ENCODE results near the gene MOCOS.

DNA sequence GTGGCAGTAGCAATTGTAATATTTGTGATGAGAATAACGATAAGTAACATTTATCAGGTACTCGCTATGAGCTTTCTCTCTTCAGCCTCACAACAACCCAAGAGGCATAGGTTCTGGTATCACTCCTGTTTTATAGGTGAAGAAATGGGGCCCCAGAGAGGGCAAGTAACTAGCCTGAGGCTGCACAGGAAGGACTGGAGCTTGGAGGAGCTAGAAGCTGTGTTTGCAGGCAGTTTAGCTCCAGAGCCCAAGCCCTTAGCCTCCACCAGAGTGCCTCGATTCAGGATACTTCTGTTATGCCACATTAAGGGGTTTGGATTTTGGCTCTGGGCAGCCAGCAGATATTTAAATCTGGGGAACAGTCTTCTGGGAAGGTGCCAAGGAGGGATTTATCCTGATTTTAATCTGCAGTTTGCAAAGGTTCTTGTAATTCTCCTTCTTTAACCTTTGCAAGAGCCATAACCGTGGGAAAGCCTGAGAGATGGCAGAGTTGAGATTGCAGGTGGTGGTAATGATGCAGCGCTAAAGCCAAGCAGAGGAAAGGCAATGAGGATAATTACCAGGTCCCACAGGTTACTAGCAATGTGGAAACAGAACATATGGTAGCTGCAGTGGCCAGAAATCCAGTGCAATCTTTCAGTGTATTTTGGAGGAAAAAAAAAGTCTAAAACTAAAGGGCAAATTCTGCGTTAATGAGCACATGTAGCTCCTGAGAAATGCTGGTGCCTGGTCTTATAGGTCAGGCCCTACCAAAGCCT, 9.1 kb downstream of the MOCOS start:
- TF ChIP-seq, protein P1, sequence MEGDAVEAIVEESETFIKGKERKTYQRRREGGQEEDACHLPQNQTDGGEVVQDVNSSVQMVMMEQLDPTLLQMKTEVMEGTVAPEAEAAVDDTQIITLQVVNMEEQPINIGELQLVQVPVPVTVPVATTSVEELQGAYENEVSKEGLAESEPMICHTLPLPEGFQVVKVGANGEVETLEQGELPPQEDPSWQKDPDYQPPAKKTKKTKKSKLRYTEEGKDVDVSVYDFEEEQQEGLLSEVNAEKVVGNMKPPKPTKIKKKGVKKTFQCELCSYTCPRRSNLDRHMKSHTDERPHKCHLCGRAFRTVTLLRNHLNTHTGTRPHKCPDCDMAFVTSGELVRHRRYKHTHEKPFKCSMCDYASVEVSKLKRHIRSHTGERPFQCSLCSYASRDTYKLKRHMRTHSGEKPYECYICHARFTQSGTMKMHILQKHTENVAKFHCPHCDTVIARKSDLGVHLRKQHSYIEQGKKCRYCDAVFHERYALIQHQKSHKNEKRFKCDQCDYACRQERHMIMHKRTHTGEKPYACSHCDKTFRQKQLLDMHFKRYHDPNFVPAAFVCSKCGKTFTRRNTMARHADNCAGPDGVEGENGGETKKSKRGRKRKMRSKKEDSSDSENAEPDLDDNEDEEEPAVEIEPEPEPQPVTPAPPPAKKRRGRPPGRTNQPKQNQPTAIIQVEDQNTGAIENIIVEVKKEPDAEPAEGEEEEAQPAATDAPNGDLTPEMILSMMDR (IDR thresholded peaks at IDR 0.05): no peak
- TF ChIP-seq ETV6 (CRISPR knock-in tag; IDR thresholded peaks at IDR 0.05) (no peak), ESRRA (CRISPR knock-in tag; IDR thresholded peaks at IDR 0.05; ENCODE audit: borderline replicate concordance) (no peak), FOXJ3 (CRISPR knock-in tag; IDR thresholded peaks at IDR 0.05; ENCODE audit: borderline replicate concordance) (no peak), RORB (CRISPR knock-in tag; IDR thresholded peaks at IDR 0.05) (no peak), JUN (CRISPR knock-in tag; IDR thresholded peaks at IDR 0.05) (no peak), CREM (CRISPR knock-in tag; IDR thresholded peaks at IDR 0.05) (no peak), SP1 (CRISPR knock-in tag; conservative IDR thresholded peaks at IDR 0.05) (no peak), CREB1 (CRISPR knock-in tag; IDR thresholded peaks at IDR 0.05) (no peak)
- TF ChIP-seq, protein P2, sequence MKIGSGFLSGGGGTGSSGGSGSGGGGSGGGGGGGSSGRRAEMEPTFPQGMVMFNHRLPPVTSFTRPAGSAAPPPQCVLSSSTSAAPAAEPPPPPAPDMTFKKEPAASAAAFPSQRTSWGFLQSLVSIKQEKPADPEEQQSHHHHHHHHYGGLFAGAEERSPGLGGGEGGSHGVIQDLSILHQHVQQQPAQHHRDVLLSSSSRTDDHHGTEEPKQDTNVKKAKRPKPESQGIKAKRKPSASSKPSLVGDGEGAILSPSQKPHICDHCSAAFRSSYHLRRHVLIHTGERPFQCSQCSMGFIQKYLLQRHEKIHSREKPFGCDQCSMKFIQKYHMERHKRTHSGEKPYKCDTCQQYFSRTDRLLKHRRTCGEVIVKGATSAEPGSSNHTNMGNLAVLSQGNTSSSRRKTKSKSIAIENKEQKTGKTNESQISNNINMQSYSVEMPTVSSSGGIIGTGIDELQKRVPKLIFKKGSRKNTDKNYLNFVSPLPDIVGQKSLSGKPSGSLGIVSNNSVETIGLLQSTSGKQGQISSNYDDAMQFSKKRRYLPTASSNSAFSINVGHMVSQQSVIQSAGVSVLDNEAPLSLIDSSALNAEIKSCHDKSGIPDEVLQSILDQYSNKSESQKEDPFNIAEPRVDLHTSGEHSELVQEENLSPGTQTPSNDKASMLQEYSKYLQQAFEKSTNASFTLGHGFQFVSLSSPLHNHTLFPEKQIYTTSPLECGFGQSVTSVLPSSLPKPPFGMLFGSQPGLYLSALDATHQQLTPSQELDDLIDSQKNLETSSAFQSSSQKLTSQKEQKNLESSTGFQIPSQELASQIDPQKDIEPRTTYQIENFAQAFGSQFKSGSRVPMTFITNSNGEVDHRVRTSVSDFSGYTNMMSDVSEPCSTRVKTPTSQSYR (CRISPR knock-in tag; IDR thresholded peaks at IDR 0.05): no peak
- TF ChIP-seq, protein P3, sequence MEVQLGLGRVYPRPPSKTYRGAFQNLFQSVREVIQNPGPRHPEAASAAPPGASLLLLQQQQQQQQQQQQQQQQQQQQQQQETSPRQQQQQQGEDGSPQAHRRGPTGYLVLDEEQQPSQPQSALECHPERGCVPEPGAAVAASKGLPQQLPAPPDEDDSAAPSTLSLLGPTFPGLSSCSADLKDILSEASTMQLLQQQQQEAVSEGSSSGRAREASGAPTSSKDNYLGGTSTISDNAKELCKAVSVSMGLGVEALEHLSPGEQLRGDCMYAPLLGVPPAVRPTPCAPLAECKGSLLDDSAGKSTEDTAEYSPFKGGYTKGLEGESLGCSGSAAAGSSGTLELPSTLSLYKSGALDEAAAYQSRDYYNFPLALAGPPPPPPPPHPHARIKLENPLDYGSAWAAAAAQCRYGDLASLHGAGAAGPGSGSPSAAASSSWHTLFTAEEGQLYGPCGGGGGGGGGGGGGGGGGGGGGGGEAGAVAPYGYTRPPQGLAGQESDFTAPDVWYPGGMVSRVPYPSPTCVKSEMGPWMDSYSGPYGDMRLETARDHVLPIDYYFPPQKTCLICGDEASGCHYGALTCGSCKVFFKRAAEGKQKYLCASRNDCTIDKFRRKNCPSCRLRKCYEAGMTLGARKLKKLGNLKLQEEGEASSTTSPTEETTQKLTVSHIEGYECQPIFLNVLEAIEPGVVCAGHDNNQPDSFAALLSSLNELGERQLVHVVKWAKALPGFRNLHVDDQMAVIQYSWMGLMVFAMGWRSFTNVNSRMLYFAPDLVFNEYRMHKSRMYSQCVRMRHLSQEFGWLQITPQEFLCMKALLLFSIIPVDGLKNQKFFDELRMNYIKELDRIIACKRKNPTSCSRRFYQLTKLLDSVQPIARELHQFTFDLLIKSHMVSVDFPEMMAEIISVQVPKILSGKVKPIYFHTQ (CRISPR knock-in tag; IDR thresholded peaks at IDR 0.05): no peak
- TF ChIP-seq, protein P4, sequence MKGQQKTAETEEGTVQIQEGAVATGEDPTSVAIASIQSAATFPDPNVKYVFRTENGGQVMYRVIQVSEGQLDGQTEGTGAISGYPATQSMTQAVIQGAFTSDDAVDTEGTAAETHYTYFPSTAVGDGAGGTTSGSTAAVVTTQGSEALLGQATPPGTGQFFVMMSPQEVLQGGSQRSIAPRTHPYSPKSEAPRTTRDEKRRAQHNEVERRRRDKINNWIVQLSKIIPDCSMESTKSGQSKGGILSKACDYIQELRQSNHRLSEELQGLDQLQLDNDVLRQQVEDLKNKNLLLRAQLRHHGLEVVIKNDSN (CRISPR knock-in tag; IDR thresholded peaks at IDR 0.05): no peak
- TF ChIP-seq, protein P5, sequence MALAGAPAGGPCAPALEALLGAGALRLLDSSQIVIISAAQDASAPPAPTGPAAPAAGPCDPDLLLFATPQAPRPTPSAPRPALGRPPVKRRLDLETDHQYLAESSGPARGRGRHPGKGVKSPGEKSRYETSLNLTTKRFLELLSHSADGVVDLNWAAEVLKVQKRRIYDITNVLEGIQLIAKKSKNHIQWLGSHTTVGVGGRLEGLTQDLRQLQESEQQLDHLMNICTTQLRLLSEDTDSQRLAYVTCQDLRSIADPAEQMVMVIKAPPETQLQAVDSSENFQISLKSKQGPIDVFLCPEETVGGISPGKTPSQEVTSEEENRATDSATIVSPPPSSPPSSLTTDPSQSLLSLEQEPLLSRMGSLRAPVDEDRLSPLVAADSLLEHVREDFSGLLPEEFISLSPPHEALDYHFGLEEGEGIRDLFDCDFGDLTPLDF (CRISPR knock-in tag; IDR thresholded peaks at IDR 0.05): no peak
